H1 (cell line): ENCODE results near the gene PTPRH.
A peak's percentile ranks its signal among the peaks of the same experiment; 100 is the strongest.

Experiments used
- CBX5 ChIP-seq: fragments of 300-800, 300-1000 bp; sonication (generic); IDR thresholded peaks from 2 replicates; pipeline ENCODE4 v1.7.1; 2016; ENCODE audit warnings: antibody characterized with exemption, low read length, low read depth
- EZH2 ChIP-seq: fragments of 200-600 bp; sonication (generic); IDR thresholded peaks from 2 replicates; pipeline ENCODE4 v1.7.1; 2012; ENCODE audit warnings: low read depth, mild to moderate bottlenecking, moderate library complexity, low read length, inconsistent platforms; ENCODE audit not compliant: severe bottlenecking
- POLR2A ChIP-seq, 2 experiments: IDR thresholded peaks; 1 replicate in 1 of 2; 2 replicates in 1 of 2; pipeline ENCODE4 v1.6.1; 2011; ENCODE audit warnings: low read depth in 2 of 2, low read length in 2 of 2, mild to moderate bottlenecking in 2 of 2; ENCODE audit errors: control extremely low read depth in 1 of 2
- POLR2AphosphoS5 ChIP-seq: IDR thresholded peaks from 2 replicates; pipeline ENCODE4 v1.6.1; 2011; ENCODE audit warnings: low read depth, low read length
- POU5F1 ChIP-seq: IDR thresholded peaks from 2 replicates; pipeline ENCODE4 v1.6.1; 2011; ENCODE audit warnings: low read depth, mild to moderate bottlenecking, low read length, moderate library complexity
- RFX5 ChIP-seq: IDR thresholded peaks from 2 replicates; pipeline ENCODE4 v1.6.1; 2011; ENCODE audit warnings: low read depth, low read length, improper control_type of control experiment, borderline replicate concordance
- SIN3A ChIP-seq, 2 experiments: IDR thresholded peaks in 1 of 2; conservative IDR thresholded peaks in 1 of 2; 2 replicates each; pipeline ENCODE4 v1.6.1; 2011 to 2012; ENCODE audit warnings: low read length in 2 of 2, improper control_type of control experiment in 1 of 2, low read depth in 1 of 2, mild to moderate bottlenecking in 1 of 2
- TAF1 ChIP-seq: IDR thresholded peaks from 2 replicates; pipeline ENCODE4 v1.6.1; 2011; ENCODE audit warnings: mild to moderate bottlenecking, low read depth, low read length
- ZNF274 ChIP-seq: IDR thresholded peaks from 2 replicates; pipeline ENCODE4 v1.7.0; 2012; ENCODE audit warnings: low read length, borderline replicate concordance; ENCODE audit errors: extremely low read depth
- TF ChIP-seq, protein P1 (sequence below), 3 experiments: IDR thresholded peaks; 1 replicate in 2 of 3; 2 replicates in 1 of 3; pipeline versions ENCODE4 v1.5.1 to v1.6.1; 2011; ENCODE audit warnings: low read length in 3 of 3, mild to moderate bottlenecking in 3 of 3, inconsistent platforms in 2 of 3, low read depth in 1 of 3, moderate library complexity in 1 of 3; ENCODE audit not compliant: insufficient read depth in 1 of 3; ENCODE audit errors: control extremely low read depth in 1 of 3

DNA sequence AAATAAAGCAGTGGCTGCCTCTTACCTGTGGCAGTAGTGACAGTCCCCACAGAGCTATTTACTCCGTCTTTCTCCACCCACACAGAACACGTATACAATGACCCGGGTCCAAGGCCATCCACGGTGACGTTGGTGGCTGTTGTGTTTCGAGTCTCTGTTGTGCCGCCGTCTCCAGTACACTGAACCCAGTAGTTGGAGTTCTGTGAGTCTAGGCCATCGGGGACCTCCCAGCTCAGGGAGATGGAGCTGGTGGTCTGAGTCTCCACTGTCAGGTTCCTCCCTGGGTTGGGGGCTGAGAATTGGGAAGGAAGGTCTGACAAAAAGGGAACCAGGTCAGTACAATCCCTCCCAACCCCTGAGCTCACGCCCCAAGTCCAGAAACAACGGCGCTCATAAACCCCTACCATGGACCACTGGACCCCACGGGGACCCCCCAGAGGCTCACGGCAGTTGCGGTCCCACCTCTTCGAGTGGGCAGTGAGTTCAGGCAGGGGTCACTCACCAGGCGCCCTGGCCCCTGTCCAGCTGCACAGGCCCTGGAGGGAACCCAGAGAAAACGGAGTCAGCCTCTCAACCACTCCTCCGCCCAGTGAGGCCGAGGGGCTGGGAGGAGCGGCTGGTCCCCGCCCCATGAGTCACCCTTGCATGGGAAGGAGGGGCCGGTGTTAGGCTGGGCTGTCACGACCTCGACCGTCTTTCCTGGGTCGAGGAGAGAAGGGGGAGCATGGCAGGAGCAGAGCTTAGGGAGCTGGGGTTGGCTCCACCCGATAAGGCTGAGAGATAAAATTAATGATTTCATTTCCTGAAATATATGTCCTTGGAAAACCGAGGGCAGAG, 2.4 kb downstream of the PTPRH start:
- TF ChIP-seq POLR2A (IDR thresholded peaks at IDR 0.05; ENCODE audit: control extremely low read depth in 1 of 2, low read depth in 2 of 2, low read length in 2 of 2) = no peak
- TF ChIP-seq, protein P1, sequence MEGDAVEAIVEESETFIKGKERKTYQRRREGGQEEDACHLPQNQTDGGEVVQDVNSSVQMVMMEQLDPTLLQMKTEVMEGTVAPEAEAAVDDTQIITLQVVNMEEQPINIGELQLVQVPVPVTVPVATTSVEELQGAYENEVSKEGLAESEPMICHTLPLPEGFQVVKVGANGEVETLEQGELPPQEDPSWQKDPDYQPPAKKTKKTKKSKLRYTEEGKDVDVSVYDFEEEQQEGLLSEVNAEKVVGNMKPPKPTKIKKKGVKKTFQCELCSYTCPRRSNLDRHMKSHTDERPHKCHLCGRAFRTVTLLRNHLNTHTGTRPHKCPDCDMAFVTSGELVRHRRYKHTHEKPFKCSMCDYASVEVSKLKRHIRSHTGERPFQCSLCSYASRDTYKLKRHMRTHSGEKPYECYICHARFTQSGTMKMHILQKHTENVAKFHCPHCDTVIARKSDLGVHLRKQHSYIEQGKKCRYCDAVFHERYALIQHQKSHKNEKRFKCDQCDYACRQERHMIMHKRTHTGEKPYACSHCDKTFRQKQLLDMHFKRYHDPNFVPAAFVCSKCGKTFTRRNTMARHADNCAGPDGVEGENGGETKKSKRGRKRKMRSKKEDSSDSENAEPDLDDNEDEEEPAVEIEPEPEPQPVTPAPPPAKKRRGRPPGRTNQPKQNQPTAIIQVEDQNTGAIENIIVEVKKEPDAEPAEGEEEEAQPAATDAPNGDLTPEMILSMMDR (IDR thresholded peaks at IDR 0.05; ENCODE audit: control extremely low read depth in 1 of 3, insufficient read depth in 1 of 3, low read depth in 1 of 3, low read length in 3 of 3) = no peak
- TF ChIP-seq ZNF274 = no peak
- no peak for TF ChIP-seq SIN3A (conservative IDR thresholded peaks at IDR 0.05 in 1 of 2, IDR thresholded peaks at IDR 0.05 in 1 of 2; ENCODE audit: low read depth in 1 of 2, low read length in 2 of 2)
- TF ChIP-seq EZH2 = no peak
- TF ChIP-seq CBX5 = no peak
- no peak for TF ChIP-seq POLR2AphosphoS5
- TF ChIP-seq TAF1 = 0 out of 2 replicates have a peak, but pooled peaks have one; percentile 38
- no peak for TF ChIP-seq RFX5
- no peak for TF ChIP-seq POU5F1
